K562 (cell line): ENCODE data around the gene BRCA1. TPM values are rescaled to one million over a fixed set of nuclear protein-coding genes. Genes with fewer than 3 reads are reported as not detected.

Experiments
- E2F1 ChIP-seq: sonication (generic); formaldehyde crosslinking; IDR thresholded peaks from 2 replicates; pipeline ENCODE4 v1.8.1; 2023; ENCODE audit warnings: mild to moderate bottlenecking, missing genetic modification reagents, moderate library complexity
- E2F5 ChIP-seq: sonication (generic); formaldehyde crosslinking; IDR thresholded peaks from 2 replicates; pipeline ENCODE4 v1.8.0; 2022; ENCODE audit warnings: mild to moderate bottlenecking, missing genetic modification reagents
- KAT8 ChIP-seq: fragments of 450-650 bp; IDR thresholded peaks from 2 replicates; pipeline ENCODE4 v1.6.1; 2016; ENCODE audit warnings: low read depth, mild to moderate bottlenecking
- MAFK ChIP-seq: IDR thresholded peaks from 2 replicates; pipeline ENCODE4 v1.6.1; 2011; ENCODE audit warnings: low read length, improper control_type of control experiment
- MGA ChIP-seq: fragments of 450-650 bp; IDR thresholded peaks from 2 replicates; pipeline ENCODE4 v1.6.1; 2016; ENCODE audit warnings: mild to moderate bottlenecking, moderate library complexity
- NBN ChIP-seq: fragments of 450-650 bp; IDR thresholded peaks from 2 replicates; pipeline ENCODE4 v1.6.1; 2016; ENCODE audit warnings: low read depth, mild to moderate bottlenecking
- RBM17 ChIP-seq: fragments of 200-400 bp; formaldehyde crosslinking; IDR thresholded peaks from 2 replicates; pipeline ENCODE4 v1.6.1; 2017; ENCODE audit warnings: low read depth, mild to moderate bottlenecking, low read length, borderline replicate concordance
- RNF2 ChIP-seq: sonication (generic); IDR thresholded peaks from 2 replicates; pipeline ENCODE4 v1.6.1; 2016
- SPI1 ChIP-seq: IDR thresholded peaks from 2 replicates; pipeline ENCODE4 v1.6.1; 2011; ENCODE audit warnings: low read depth, low read length, control low read depth, borderline replicate concordance
- THAP12 ChIP-seq: fragments of 250-450 bp; sonication (Bioruptor Pico); IDR thresholded peaks from 2 replicates; pipeline ENCODE4 v1.9.0; 2021; ENCODE audit warnings: mild to moderate bottlenecking, inconsistent platforms
- ZBTB7A ChIP-seq: IDR thresholded peaks from 2 replicates; pipeline ENCODE4 v1.6.1; 2011; ENCODE audit warnings: low read depth, mild to moderate bottlenecking, low read length, moderate library complexity, borderline replicate concordance; ENCODE audit not compliant: control insufficient read depth
- polyA plus RNA-seq, 8 experiments: library from polyadenylated mRNA; depleted of rRNA in 4 of 8; stranded (reverse) in 5 of 8; unstranded in 3 of 8; fragments of >200 nt; fragmentation: Nextera tagmentation in 2 of 8; fragmentation: Illumina TruSeq in 1 of 8; extraction: Ambion mirVana in 2 of 8; extraction: Trizol in 1 of 8; gene quantifications; 2 replicates each; pipeline versions ENCODE4 v1.2.1 to v1.2.3, GENCODE V29; 2011 to 2014; ENCODE audit warnings: inconsistent platforms in 1 of 8, missing spikeins in 1 of 8
- total RNA-seq, 7 experiments: library from RNA; depleted of rRNA in 6 of 7; stranded (reverse); fragments of >200 nt in 6 of 7; fragmentation: Illumina TruSeq in 2 of 7; extraction: Trizol in 2 of 7; gene quantifications; 2 replicates each; pipeline versions ENCODE4 v1.2.1 to v1.2.3, GENCODE V29; 2011 to 2021; ENCODE audit warnings: low replicate concordance in 1 of 7

The BRCA1 gene
- total and polyA plus RNA-seq, 9 of the 15 experiments (the other 6 are each of a cell fraction or from before 2014, with no cell fraction given), result 25.9 to 95.3 (median 62.3) TPM

- TF ChIP-seq THAP12 (CRISPR knock-in tag), result no peak
- peak; percentile 21; the same call in 1 of the 2 replicates for TF ChIP-seq RNF2
- TF ChIP-seq ZBTB7A, result peak; percentile 42; the same call in 1 of the 2 replicates
- no peak for TF ChIP-seq KAT8
- no peak; the same call in 1 of the 2 replicates for TF ChIP-seq MAFK
- TF ChIP-seq E2F5 (CRISPR knock-in tag), result no peak
- peak; percentile 99 for TF ChIP-seq E2F1
- no peak for TF ChIP-seq RBM17
- TF ChIP-seq SPI1, result no peak
- TF ChIP-seq MGA, result peak; percentile 85
- peak; percentile 83 for TF ChIP-seq NBN
These were observed at the start of gene BRCA1 (continued) for GRCh38 chr17:43125133-43125966.
